HL-60 (cell line): ENCODE measurements around the gene KIF1B.
A peak's percentile ranks its signal among the peaks of the same experiment; 100 is the strongest.

Experiments
- DNase-seq, 2 experiments: peaks; one replicate each; pipeline ENCODE4 v3.0.0-alpha.2; 2010 to 2020; ENCODE audit warnings: low read depth in 1 of 2, low spot score in 1 of 2
- H3K27ac ChIP-seq: fragments of 250-450 bp; sonication (Bioruptor Pico); replicated peaks from 2 replicates; pipeline ENCODE4 v1.5.1; 2020; ENCODE audit warnings: mild to moderate bottlenecking, moderate library complexity
- H3K27me3 ChIP-seq: fragments of 250-450 bp; sonication (Bioruptor Pico); 2 replicates; pipeline ENCODE4 v1.5.1; 2021; ENCODE audit warnings: mild to moderate bottlenecking, moderate library complexity; ENCODE audit not compliant: insufficient read depth, poor library complexity, severe bottlenecking
- H3K4me3 ChIP-seq: replicated peaks from 2 replicates; pipeline ENCODE4 v1.5.1; 2011; ENCODE audit warnings: mild to moderate bottlenecking, control low read depth, low read length; ENCODE audit not compliant: insufficient read depth
- CTCF ChIP-seq: IDR thresholded peaks from one replicate; pipeline ENCODE4 v1.5.1; 2011; ENCODE audit warnings: low read length, control low read depth, inconsistent platforms; ENCODE audit not compliant: insufficient read depth
- GABPA ChIP-seq: IDR thresholded peaks from 2 replicates; pipeline ENCODE4 v1.6.1; 2012; ENCODE audit warnings: low read depth
- POLR2AphosphoS5 ChIP-seq: IDR thresholded peaks from 2 replicates; pipeline ENCODE4 v1.6.1; 2012; ENCODE audit warnings: low read depth
- REST ChIP-seq: IDR thresholded peaks from 2 replicates; pipeline ENCODE4 v1.6.1; 2012; ENCODE audit warnings: low read depth; ENCODE audit not compliant: insufficient replicate concordance
- SPI1 ChIP-seq: IDR thresholded peaks from 2 replicates; pipeline ENCODE4 v1.6.1; 2012; ENCODE audit warnings: low read depth, mild to moderate bottlenecking, borderline replicate concordance

Gene KIF1B

GRCh38 chr1:10210841-10211804 lies 753 bp downstream of the KIF1B start:
- Histone ChIP-seq H3K27me3 (no peaks in the 10 kb centered on the region), H3K4me3 (peak overlapping the region; percentile 66), H3K27ac (no peak overlapping the region)
- TF ChIP-seq GABPA (no peak), CTCF (no peak), SPI1 (no peak), REST (no peak), POLR2AphosphoS5 (no peak)
- DNase-seq = peak in 1 of 2 experiments; percentile 9

- TF ChIP-seq REST = no peak
- TF ChIP-seq GABPA = no peak
- no peak for TF ChIP-seq POLR2AphosphoS5
- no peak for TF ChIP-seq CTCF
- no peak for TF ChIP-seq SPI1
- no peak for DNase-seq
- H3K4me3 ChIP-seq = no peak overlapping the region
- no peaks in the 10 kb centered on the region for H3K27me3 ChIP-seq
- H3K27ac ChIP-seq = no peak overlapping the region
Measured at GRCh38 chr1:10211805-10212410, 1.5 kb downstream of the KIF1B start.

GRCh38 chr1:10212476-10212875 lies 2.1 kb downstream of the KIF1B start:
- TF ChIP-seq CTCF = no peak
- TF ChIP-seq GABPA = no peak
- no peak for TF ChIP-seq POLR2AphosphoS5
- no peak for TF ChIP-seq SPI1
- no peak for TF ChIP-seq REST
- DNase-seq = no peak
- Histone ChIP-seq H3K27ac (no peak overlapping the region), H3K4me3 (no peak overlapping the region), H3K27me3 (no peaks in the 10 kb centered on the region)
